Thymus (tissue), 11 donors: ENCODE results near the gene COIL. TPM values are rescaled to one million over a fixed set of nuclear protein-coding genes. Genes with fewer than 3 reads are reported as not detected.

ENCODE experiments used
- DNase-seq, 9 donors: peaks; one replicate each; pipeline ENCODE4 v3.0.0-alpha.2; 2013; ENCODE audit warnings: low spot score in 9 of 9, low read depth in 6 of 9, missing footprints in 1 of 9
- H3K27ac ChIP-seq, 2 donors: one replicate each; pipeline ENCODE4 v1.5.1; 2013; ENCODE audit warnings: control low read depth in 1 of 2, low read depth in 1 of 2, low read length in 1 of 2, mild to moderate bottlenecking in 1 of 2, moderate library complexity in 1 of 2
- H3K27me3 ChIP-seq, 2 donors: one replicate each; pipeline ENCODE4 v1.5.1; 2013; ENCODE audit warnings: low read length in 1 of 2; ENCODE audit not compliant: control insufficient read depth in 2 of 2, insufficient read depth in 1 of 2
- H3K36me3 ChIP-seq, 2 donors: one replicate each; pipeline ENCODE4 v1.5.1; 2013; ENCODE audit warnings: low read length in 1 of 2, mild to moderate bottlenecking in 1 of 2, moderate library complexity in 1 of 2; ENCODE audit not compliant: control insufficient read depth in 2 of 2, insufficient read depth in 2 of 2
- H3K4me1 ChIP-seq, 2 donors: one replicate each; pipeline ENCODE4 v1.5.1; 2013; ENCODE audit warnings: low read length in 2 of 2; ENCODE audit not compliant: control insufficient read depth in 2 of 2, insufficient read depth in 2 of 2
- H3K4me3 ChIP-seq, 2 donors: one replicate each; pipeline ENCODE4 v1.5.1; 2013; ENCODE audit warnings: low read length in 2 of 2, control low read depth in 1 of 2, mild to moderate bottlenecking in 1 of 2
- H3K9me3 ChIP-seq, 2 donors: one replicate each; pipeline ENCODE4 v1.5.1; 2013; ENCODE audit warnings: low read length in 1 of 2, mild to moderate bottlenecking in 1 of 2; ENCODE audit not compliant: control insufficient read depth in 2 of 2, insufficient read depth in 1 of 2
- WGBS: extraction: QIAGEN DNeasy Blood & Tissue Kit; methylation state at CpG from one replicate; pipeline ENCODE4 v1.1.7; 2013; 5-methylcytosine and 5-hydroxymethylcytosine counted together
- polyA plus RNA-seq: library from polyadenylated mRNA; stranded (reverse); fragments of 200-250 nt; gene quantifications from one replicate; pipeline ENCODE4 v1.2.3, GENCODE V29; 2013
- total RNA-seq: library from RNA; stranded (reverse); fragments of 120-200 nt; gene quantifications from one replicate; pipeline ENCODE4 v1.2.4, GENCODE V29; 2013
- donor health status: healthy.

COIL gene
- total and polyA plus RNA-seq, 2 donors, result 14.3 to 21.1 TPM

GRCh38 chr17:56933151-56933745, 27.6 kb downstream of the COIL start:
- WGBS, result 97% methylated on average over 8 of the region's 8 CpGs
- no peaks in the 10 kb centered on the region for H3K4me1 ChIP-seq
- no peak overlapping the region for H3K27ac ChIP-seq
- peaks cover 13 to 19% of the 10 kb centered on the region in 2 donors for H3K36me3 ChIP-seq
- no peak overlapping the region for H3K4me3 ChIP-seq
- peaks cover 0 to 11% of the 10 kb centered on the region in 2 donors for H3K9me3 ChIP-seq
- DNase-seq, result no peak
- no peaks in the 10 kb centered on the region for H3K27me3 ChIP-seq

- Histone ChIP-seq H3K9me3 (peaks cover 0 to 11% of the 10 kb centered on the region in 2 donors), H3K4me3 (no peak overlapping the region), H3K36me3 (peaks cover 3 to 7% of the 10 kb centered on the region in 2 donors), H3K27ac (no peak overlapping the region), H3K27me3 (no peaks in the 10 kb centered on the region), H3K4me1 (no peaks in the 10 kb centered on the region)
- DNase-seq, result no peak
- 96% methylated on average over 2 of the region's 2 CpGs for WGBS
These were observed 30.0 kb downstream of the COIL start for GRCh38 chr17:56930739-56931337.

GRCh38 chr17:56929362-56929969, 31.4 kb downstream of the COIL start:
- no peak overlapping the region for H3K4me3 ChIP-seq
- H3K27me3 ChIP-seq, result no peaks in the 10 kb centered on the region
- no peak for DNase-seq
- H3K9me3 ChIP-seq, result peaks cover 0 to 11% of the 10 kb centered on the region in 2 donors
- H3K36me3 ChIP-seq, result peaks cover 3 to 6% of the 10 kb centered on the region in 2 donors
- no peaks in the 10 kb centered on the region for H3K4me1 ChIP-seq
- H3K27ac ChIP-seq, result no peak overlapping the region

- 98% methylated on average over 2 of the region's 2 CpGs for WGBS
- H3K9me3 ChIP-seq, result peaks cover 0 to 11% of the 10 kb centered on the region in 2 donors
- H3K36me3 ChIP-seq, result no peaks in the 10 kb centered on the region
- no peaks in the 10 kb centered on the region for H3K27me3 ChIP-seq
- H3K4me1 ChIP-seq, result no peaks in the 10 kb centered on the region
- DNase-seq, result no peak
- no peak overlapping the region for H3K4me3 ChIP-seq
- no peak overlapping the region for H3K27ac ChIP-seq
These were observed 32.3 kb downstream of the COIL start for GRCh38 chr17:56928586-56928985.

GRCh38 chr17:56926704-56927103, 34.1 kb downstream of the COIL start:
- Histone ChIP-seq H3K36me3 (no peaks in the 10 kb centered on the region), H3K9me3 (peaks cover 0 to 5% of the 10 kb centered on the region in 2 donors), H3K4me1 (no peaks in the 10 kb centered on the region), H3K27me3 (no peaks in the 10 kb centered on the region), H3K4me3 (no peak overlapping the region), H3K27ac (no peak overlapping the region)
- WGBS, result 97% methylated on average over 2 of the region's 2 CpGs
- DNase-seq, result no peak

GRCh38 chr17:56926270-56926669, 34.6 kb downstream of the COIL start:
- peaks cover 0 to 4% of the 10 kb centered on the region in 2 donors for H3K9me3 ChIP-seq
- no peak for DNase-seq
- H3K4me1 ChIP-seq, result no peaks in the 10 kb centered on the region
- H3K36me3 ChIP-seq, result no peaks in the 10 kb centered on the region
- H3K27ac ChIP-seq, result no peak overlapping the region
- no peaks in the 10 kb centered on the region for H3K27me3 ChIP-seq
- H3K4me3 ChIP-seq, result no peak overlapping the region

GRCh38 chr17:56925088-56925487, 35.8 kb downstream of the COIL start:
- H3K4me3 ChIP-seq, result no peak overlapping the region
- H3K36me3 ChIP-seq, result no peaks in the 10 kb centered on the region
- peaks cover 0 to 4% of the 10 kb centered on the region in 2 donors for H3K9me3 ChIP-seq
- H3K4me1 ChIP-seq, result no peaks in the 10 kb centered on the region
- 69% methylated on average over 2 of the region's 2 CpGs for WGBS
- no peak for DNase-seq
- H3K27me3 ChIP-seq, result no peaks in the 10 kb centered on the region
- no peak overlapping the region for H3K27ac ChIP-seq

GRCh38 chr17:56919717-56920116, 41.1 kb downstream of the COIL start:
- no peaks in the 10 kb centered on the region for H3K36me3 ChIP-seq
- no peak overlapping the region for H3K4me3 ChIP-seq
- H3K4me1 ChIP-seq, result peaks cover 2 to 7% of the 10 kb centered on the region in 2 donors
- no peaks in the 10 kb centered on the region for H3K9me3 ChIP-seq
- H3K27me3 ChIP-seq, result no peaks in the 10 kb centered on the region
- no peak for DNase-seq
- H3K27ac ChIP-seq, result no peak overlapping the region
- 95% methylated on average over 1 of the region's 1 CpG for WGBS

- Histone ChIP-seq H3K27me3 (no peaks in the 10 kb centered on the region), H3K36me3 (no peaks in the 10 kb centered on the region), H3K9me3 (no peaks in the 10 kb centered on the region), H3K27ac (no peak overlapping the region), H3K4me3 (no peak overlapping the region), H3K4me1 (peaks cover 5 to 9% of the 10 kb centered on the region in 2 donors)
- no peak for DNase-seq
- 95% methylated on average over 3 of the region's 3 CpGs for WGBS
These were observed 41.9 kb downstream of the COIL start for GRCh38 chr17:56918916-56919315.
